22Rv1 (cell line): ENCODE measurements around the gene FOXG1.

Experiments
- ZFX ChIP-seq: fragments of 450-650 bp; IDR thresholded peaks from 2 replicates; pipeline ENCODE4 v1.6.1; 2017; ENCODE audit warnings: antibody characterized with exemption, borderline replicate concordance
- TF ChIP-seq, protein P1 (sequence below): fragments of 450-650 bp; IDR thresholded peaks from 2 replicates; pipeline ENCODE4 v1.5.1; 2017; ENCODE audit warnings: mild to moderate bottlenecking

DNA sequence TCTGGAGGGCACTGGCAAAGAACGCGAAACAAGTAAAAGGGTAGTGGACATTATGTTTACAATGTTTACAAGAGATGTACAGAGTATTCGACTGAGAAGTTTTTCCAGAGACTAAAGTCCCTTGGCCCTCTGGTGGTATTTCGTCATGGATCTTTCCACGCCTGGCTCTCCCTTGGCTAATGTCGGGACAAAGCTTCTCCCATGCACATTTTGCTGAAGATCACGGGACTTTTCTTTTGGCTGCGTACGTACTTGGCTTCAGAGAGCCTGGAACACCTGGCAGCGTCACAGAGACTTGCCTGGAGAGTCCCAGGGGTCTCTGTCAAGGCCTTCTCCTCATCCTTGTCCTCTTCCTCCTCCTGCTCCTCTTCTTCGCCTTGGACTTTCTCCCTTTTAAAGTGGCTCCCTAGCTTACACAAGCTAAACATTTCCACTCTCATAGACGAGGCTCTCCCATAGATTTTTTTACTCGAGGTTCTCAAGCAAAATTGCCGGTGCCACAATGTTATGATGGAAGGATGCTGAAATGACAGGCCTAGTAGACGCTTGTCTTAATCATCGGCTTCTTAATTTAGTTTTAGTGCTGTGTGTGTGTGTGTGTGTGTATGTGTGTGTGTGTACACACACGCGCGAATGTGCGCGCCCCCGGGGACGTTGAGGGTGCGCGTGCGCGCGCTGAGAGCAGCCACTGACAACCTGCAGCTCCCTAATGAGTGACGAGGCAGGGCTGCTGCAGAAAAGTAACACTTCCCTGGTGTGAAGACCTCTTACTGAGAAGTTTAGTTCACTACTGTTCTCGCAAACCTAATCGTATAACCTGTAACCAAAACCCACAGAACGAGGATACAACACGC is 4.9 kb upstream of the FOXG1 start:
- TF ChIP-seq, protein P1, sequence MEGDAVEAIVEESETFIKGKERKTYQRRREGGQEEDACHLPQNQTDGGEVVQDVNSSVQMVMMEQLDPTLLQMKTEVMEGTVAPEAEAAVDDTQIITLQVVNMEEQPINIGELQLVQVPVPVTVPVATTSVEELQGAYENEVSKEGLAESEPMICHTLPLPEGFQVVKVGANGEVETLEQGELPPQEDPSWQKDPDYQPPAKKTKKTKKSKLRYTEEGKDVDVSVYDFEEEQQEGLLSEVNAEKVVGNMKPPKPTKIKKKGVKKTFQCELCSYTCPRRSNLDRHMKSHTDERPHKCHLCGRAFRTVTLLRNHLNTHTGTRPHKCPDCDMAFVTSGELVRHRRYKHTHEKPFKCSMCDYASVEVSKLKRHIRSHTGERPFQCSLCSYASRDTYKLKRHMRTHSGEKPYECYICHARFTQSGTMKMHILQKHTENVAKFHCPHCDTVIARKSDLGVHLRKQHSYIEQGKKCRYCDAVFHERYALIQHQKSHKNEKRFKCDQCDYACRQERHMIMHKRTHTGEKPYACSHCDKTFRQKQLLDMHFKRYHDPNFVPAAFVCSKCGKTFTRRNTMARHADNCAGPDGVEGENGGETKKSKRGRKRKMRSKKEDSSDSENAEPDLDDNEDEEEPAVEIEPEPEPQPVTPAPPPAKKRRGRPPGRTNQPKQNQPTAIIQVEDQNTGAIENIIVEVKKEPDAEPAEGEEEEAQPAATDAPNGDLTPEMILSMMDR, result no peak
- TF ChIP-seq ZFX, result no peak
